SK-MEL-5 (cell line): Measurements from ENCODE around the gene C2orf76. TPM values are rescaled to one million over a fixed set of nuclear protein-coding genes. Genes with fewer than 3 reads are reported as not detected.

Experiments
- DNase-seq: peaks from one replicate; pipeline ENCODE4 v3.0.0-alpha.2; 2016; ENCODE audit warnings: low read depth, low spot score
- in situ Hi-C: cut with HindIII; loops from 2 replicates; pipeline ENCODE4 v1.10.0; 2016; ENCODE audit warnings: low sequenced_read_pairs, high pct_unique_total_duplicates, low pct_unique_long_range_greater_than_20kb
- total RNA-seq: library from RNA; depleted of rRNA; stranded (reverse); fragments of >200 nt; shearing (Covaris generic); gene quantifications from 2 replicates; pipeline ENCODE4 v1.2.3, GENCODE V29; 2014

C2orf76 gene
- total RNA-seq, 1 experiment from 2014 or later: 23.8 TPM

DNA sequence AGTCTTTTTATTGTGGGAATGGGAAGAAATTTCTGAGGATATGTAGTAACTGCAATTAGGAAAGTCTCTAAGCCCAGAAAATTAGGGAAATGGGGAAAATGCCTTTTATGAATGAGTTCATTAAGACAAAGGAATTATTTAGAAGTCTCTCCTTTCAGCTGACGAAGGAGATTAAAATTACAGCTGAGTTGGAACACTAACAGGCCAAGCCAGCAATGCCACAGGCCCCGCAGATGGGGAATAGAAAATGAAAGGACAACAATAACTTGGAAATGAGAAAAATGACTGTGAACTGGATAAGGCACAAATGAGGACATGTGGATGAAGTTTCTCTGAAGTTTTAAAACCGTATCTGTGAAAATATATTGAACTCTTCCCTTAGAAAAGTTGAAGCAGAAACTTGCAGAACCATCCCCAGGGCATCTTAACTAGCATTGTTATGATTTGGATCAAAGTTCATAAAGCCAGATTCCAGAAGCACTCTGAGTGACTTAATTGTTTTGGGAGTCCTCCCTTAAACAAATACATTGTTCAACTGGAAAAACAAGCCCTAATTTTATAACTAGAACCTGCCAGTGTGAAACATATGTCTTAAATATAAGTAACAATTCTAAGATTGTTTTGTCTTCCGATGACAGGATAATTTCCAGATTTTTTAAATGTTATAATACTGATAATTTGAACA is 51.3 kb downstream of the C2orf76 start:
- in situ Hi-C loops: no loop called here
- DNase-seq: no peak

DNA sequence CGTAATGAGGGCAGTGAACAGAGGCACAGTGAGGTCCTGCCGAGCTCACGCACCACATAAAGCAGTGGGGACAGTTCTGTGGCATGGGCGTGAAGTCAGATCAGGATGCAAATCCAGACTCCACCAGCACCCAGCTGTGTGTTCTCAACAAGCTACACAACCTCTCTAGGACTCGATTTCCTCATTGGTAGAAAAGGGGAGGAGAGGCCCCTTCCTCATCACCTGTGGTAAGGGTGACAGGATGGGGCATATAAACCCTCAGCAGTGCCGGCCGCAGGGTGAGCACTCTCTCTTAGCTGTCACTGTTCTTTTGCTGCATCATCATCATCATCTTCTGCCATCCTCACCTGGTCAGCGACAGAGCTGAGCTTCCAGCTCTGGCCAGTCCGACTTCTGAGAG is 54.8 kb downstream of the C2orf76 start:
- DNase-seq: no peak
- in situ Hi-C loops: no loop called here

- in situ Hi-C loops: no loop called here
- DNase-seq: peak; percentile 26
Measured at GRCh38 chr2:119311371-119311770, 55.3 kb downstream of the C2orf76 start.

- DNase-seq: no peak
- in situ Hi-C loops: no loop called here
Measured at GRCh38 chr2:119308793-119309330, 57.8 kb downstream of the C2orf76 start.

GRCh38 chr2:119307419-119308140 is 59.1 kb downstream of the C2orf76 start:
- in situ Hi-C loops: no loop called here
- no peak for DNase-seq

- in situ Hi-C loops: no loop called here
- DNase-seq: no peak
Measured at GRCh38 chr2:119306196-119306590, 60.4 kb downstream of the C2orf76 start.

GRCh38 chr2:119305497-119306195 is 61.0 kb downstream of the C2orf76 start:
- in situ Hi-C loops: no loop called here
- DNase-seq: no peak

DNA sequence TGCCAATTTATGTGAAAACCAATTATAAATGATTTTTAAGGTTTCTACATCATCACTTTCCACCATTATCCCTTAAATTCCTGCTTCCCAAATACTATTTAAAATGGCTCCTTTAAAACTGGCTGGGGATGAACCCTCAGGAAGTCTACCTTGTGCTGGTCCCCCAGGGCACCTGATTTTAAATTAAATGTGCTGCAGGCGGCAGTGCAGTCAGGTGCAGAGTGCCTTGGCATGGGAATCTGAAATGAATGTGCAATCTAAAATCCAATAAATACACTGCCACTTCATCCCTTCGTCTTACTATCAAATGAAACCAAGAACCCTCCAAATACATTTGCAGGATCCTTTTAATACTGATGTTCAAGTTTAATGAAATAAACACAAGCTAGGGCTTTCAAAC is 61.8 kb downstream of the C2orf76 start:
- in situ Hi-C loops: no loop called here
- DNase-seq: no peak

DNA sequence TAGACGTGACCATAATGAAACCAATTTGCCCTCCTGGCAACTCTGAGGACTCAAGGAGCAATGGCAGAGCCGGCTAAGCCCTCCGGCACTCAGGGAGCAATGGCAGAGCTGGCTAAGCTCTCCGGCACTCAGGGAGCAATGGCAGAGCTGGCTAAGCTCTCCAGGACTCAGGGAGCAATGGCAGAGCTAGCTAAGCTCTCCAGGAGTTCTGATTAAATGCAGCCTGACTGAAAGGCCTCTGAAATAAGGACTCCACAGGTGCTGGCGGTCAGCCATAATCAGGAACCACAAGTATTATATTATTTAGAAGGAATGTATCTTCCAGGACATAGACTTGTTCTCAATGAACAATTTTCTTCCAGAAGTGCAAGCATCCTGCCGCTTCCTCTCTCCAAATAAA is 65.2 kb downstream of the C2orf76 start:
- DNase-seq: no peak
- in situ Hi-C loops: no loop called here

DNA sequence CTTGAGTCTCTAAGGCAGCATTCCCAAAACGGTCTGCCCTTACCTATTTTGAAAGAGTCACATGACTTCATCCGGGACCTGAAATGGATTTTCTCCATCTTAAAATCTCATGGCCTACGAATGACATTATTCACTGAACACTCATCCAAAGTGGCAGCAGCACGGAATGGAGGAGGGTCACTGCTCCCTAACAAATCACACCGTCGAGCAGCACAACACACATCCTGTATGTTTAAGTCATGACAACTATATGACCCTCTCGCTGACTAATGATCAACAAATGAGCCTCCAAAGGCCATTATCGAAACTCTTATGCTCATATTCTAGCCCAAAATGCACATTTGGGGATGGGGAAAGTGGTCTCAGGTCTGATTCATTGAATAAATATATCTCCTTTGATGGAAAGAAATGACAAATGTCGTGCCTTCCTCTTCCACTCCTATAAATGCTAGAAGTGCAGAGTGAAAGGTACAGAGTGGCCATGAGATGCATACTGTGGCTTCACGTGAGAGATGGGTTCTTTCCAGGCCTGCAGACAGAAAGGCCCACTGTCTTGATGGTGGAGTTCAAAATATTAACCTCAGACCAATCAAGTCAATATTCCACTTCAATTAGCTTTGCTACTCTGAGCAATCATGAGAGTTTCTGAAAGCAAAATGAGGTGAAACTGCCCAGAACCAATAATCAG is 70.8 kb downstream of the C2orf76 start:
- DNase-seq: no peak
- in situ Hi-C loops: no loop called here

DNA sequence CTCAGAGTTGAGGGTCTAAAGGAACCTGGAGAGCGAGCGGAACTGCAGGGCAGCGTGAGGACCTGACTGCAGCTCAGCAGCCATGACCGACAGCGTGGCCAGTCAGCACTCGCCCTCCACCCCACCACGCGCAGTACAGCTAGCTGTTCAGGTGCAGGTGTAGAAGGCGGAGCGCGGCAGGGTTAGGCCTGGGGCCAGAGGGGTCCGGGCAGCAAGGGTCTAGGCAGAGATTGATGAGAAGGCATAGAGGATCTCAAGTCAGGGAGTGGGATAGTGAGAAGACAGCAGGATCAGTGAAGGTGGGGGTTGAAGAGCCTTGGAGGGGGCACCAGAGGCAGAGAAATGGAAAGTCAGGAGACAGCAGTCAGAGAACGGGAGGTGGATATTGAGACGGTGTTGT is 72.0 kb downstream of the C2orf76 start:
- in situ Hi-C loops: no loop called here
- no peak for DNase-seq

- no peak for DNase-seq
- in situ Hi-C loops: no loop called here
Measured at GRCh38 chr2:119293900-119294299, 72.7 kb downstream of the C2orf76 start.

DNA sequence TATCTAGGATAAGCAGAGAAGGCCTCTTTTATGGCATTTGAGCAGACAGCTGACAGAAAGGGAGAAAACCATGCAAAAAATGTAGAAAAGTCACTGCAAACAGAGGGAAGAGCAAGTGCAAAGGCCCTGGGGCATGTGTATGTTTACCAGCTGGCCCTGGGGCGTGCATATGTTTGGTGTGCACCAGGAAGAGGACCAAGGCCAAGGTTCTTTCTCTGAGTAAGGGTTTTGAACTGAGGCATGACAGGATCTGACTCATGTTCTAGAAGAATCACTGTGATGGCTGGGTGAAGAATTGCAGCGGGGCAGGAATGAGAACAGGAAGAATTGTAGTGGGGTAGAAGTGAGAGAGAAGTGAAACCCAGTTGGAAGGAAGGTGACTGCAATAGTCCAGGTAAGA is 73.4 kb downstream of the C2orf76 start:
- in situ Hi-C loops: no loop called here
- no peak for DNase-seq

DNA sequence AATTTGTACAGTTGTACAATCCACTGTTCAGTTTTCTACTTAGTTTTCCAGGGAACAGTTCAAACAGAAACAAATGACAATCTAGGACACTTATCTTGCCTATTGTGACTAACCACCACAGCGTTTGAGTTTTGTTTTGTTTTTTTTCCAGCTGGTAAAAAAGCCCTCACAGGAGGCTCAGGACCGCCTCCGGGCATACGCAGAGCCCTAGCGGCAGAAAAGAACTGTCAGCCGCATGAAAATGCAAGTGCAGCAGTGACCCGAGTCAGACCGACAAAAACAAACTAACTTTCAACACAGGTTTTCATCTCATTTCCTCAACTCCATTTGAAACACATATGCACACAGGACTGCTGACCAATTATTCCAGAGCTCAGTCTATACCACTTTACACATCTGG is 74.4 kb downstream of the C2orf76 start:
- DNase-seq: no peak
- in situ Hi-C loops: no loop called here

GRCh38 chr2:119291588-119292167 is 75.0 kb downstream of the C2orf76 start:
- in situ Hi-C loops: no loop called here
- no peak for DNase-seq

DNA sequence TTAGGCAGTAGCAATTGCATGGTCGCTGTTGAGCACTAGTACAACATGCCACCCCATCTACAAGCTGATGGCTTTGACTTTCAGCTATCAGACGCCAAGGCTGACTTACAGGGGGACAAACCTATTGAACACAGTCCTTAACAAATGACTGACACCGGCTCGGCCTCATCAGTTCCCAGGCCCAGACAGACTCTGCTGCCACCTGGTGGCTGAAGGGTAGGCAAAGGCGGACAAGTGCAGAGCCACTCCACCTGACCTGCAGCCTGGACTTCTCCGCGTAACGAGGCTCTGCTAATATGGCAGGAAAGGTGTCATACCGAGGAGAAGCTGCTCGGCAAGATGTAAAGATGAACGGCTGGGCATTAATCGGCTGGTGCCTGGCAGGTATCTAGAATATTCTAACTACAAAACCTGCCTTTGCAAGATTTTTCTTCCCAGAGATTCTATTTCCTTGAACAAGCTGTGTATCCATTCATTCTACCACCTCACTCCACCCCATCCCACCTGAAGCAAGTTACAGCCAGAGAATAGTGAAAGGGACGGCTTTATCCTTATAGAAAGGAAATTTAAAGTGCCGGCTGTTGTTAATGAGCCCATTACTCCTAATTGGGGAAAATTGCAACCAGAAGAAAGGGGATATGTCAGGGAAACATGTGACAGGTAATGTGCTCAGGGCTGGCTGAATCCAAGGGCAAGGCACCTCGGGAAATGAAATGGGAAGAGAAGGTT is 75.6 kb downstream of the C2orf76 start:
- DNase-seq: peak; percentile 60
- in situ Hi-C loops: no loop called here

- no peak for DNase-seq
- in situ Hi-C loops: no loop called here
Measured at GRCh38 chr2:119289642-119290041, 77.0 kb downstream of the C2orf76 start.
